Body of pancreas (tissue), 4 donors: ENCODE results near the gene AIF1.

ENCODE experiments used
- POLR2A ChIP-seq, 3 donors: fragments of 450-650 bp; IDR thresholded peaks; one replicate each; pipeline ENCODE4 v1.6.1; 2016; ENCODE audit warnings: antibody characterized with exemption in 3 of 3, mild to moderate bottlenecking in 2 of 3
- TF ChIP-seq, protein P1 (sequence below), 7 experiments: fragments of 450-650 bp in 4 of 7; fragments of 200-600 bp in 3 of 7; sonication (generic) in 3 of 7; IDR thresholded peaks; one replicate each; pipeline ENCODE4 v1.5.1; 2016 to 2019; ENCODE audit warnings: antibody characterized with exemption in 7 of 7

DNA sequence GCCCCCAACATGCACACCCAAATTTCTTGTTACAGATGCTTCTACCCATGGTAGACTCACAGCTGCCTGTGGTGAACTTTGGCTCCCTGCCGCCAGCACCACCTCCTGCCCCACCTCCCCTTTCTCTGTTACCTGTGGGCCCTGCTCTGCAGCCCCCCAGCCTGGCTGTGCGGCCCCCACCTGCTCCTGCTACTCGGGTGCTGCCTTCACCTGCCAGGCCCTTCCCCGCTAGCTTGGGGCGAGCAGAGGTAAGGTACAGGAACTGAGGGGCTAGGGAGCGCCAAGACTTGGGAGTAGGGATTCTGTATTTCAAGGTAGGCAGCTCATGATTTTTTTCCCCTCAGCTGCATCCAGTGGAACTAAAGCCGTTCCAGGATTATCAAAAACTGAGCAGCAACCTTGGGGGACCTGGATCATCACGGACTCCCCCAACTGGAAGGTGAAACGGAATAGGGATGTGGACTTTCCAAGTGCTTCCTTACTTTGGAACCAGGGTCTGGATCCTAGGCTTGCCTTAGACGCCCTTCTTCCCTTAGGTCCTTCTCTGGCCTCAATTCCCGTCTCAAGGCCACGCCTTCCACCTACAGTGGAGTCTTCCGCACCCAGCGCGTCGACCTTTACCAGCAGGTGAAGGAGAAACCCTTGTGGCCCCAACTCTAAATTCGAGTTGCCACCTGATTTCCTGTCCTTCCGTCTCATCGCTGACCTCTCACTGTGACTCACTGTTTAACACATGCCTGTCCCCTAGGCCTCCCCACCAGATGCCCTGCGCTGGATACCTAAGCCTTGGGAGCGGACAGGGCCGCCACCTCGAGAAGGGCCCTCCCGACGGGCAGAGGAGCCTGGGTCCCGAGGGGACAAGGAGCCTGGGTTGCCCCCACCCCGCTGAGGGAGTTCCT, 21.9 kb downstream of the AIF1 start:
- TF ChIP-seq, protein P1, sequence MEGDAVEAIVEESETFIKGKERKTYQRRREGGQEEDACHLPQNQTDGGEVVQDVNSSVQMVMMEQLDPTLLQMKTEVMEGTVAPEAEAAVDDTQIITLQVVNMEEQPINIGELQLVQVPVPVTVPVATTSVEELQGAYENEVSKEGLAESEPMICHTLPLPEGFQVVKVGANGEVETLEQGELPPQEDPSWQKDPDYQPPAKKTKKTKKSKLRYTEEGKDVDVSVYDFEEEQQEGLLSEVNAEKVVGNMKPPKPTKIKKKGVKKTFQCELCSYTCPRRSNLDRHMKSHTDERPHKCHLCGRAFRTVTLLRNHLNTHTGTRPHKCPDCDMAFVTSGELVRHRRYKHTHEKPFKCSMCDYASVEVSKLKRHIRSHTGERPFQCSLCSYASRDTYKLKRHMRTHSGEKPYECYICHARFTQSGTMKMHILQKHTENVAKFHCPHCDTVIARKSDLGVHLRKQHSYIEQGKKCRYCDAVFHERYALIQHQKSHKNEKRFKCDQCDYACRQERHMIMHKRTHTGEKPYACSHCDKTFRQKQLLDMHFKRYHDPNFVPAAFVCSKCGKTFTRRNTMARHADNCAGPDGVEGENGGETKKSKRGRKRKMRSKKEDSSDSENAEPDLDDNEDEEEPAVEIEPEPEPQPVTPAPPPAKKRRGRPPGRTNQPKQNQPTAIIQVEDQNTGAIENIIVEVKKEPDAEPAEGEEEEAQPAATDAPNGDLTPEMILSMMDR (IDR thresholded peaks at IDR 0.05) = no peak
- no peak for TF ChIP-seq POLR2A (IDR thresholded peaks at IDR 0.05)
